PC-9 (cell line): Measurements from ENCODE around the gene NRXN2. TPM values are rescaled to one million over a fixed set of nuclear protein-coding genes. Genes with fewer than 3 reads are reported as not detected.

Source experiments
- BruUV-seq: library from RNA; stranded (reverse); fragments of 400-500 nt; replicated peaks from 2 replicates; lab custom pipeline; 2021; lab: Mats Ljungman, UMichigan
- CTCF ChIA-PET: fragments of 300-600 bp; sonication (Branson Sonifier 250); formaldehyde crosslinking; loops from one replicate; lab custom pipeline; 2022; ENCODE audit warnings: antibody characterized with exemption; lab: Charles Lee
- POLR2A ChIA-PET: fragments of 300-600 bp; sonication (Branson Sonifier 250); formaldehyde crosslinking; loops from one replicate; lab custom pipeline; 2022; ENCODE audit warnings: antibody characterized with exemption; ENCODE audit not compliant: unreplicated experiment; lab: Charles Lee
- DNase-seq, 2 experiments: peaks; one replicate each; pipeline versions ENCODE4 v3.0.0 to v3.0.0-alpha.2; 2015 to 2022; ENCODE audit warnings: mixed read lengths in 1 of 2
- H2AFZ ChIP-seq: fragments of 200-600 bp; sonication (generic); 2 replicates; pipeline ENCODE4 v1.8.1; 2017; ENCODE audit warnings: antibody characterized with exemption
- H3F3A ChIP-seq: fragments of 200-600 bp; sonication (generic); 2 replicates; pipeline ENCODE4 v1.8.1; 2017; ENCODE audit warnings: antibody characterized with exemption, mild to moderate bottlenecking, low read depth; ENCODE audit not compliant: insufficient read depth
- H3K27ac ChIP-seq: fragments of 200-600 bp; sonication (generic); 2 replicates; pipeline ENCODE4 v1.6.1; 2016; ENCODE audit warnings: mixed run types
- H3K27me3 ChIP-seq: fragments of 200-600 bp; sonication (generic); 2 replicates; pipeline ENCODE4 v1.6.1; 2016; ENCODE audit warnings: low read depth, mixed run types; ENCODE audit not compliant: insufficient read depth
- H3K36me3 ChIP-seq: fragments of 200-600 bp; sonication (generic); 2 replicates; pipeline ENCODE4 v1.6.1; 2016; ENCODE audit warnings: low read depth, mixed run types
- H3K4me1 ChIP-seq: fragments of 200-600 bp; sonication (generic); replicated peaks from 2 replicates; pipeline ENCODE4 v1.6.1; 2016; ENCODE audit warnings: mixed run types; ENCODE audit not compliant: insufficient read depth
- H3K4me2 ChIP-seq: fragments of 200-600 bp; sonication (generic); 2 replicates; pipeline ENCODE4 v1.6.1; 2017; ENCODE audit warnings: mixed run types
- H3K4me3 ChIP-seq: fragments of 200-600 bp; sonication (generic); 2 replicates; pipeline ENCODE4 v1.6.1; 2016; ENCODE audit warnings: mixed run types
- H3K79me2 ChIP-seq: fragments of 200-600 bp; sonication (generic); 2 replicates; pipeline ENCODE4 v1.6.1; 2017; ENCODE audit warnings: low read depth, mixed run types
- H3K9me2 ChIP-seq: fragments of 200-600 bp; sonication (generic); 2 replicates; pipeline ENCODE4 v1.8.1; 2017; ENCODE audit warnings: mild to moderate bottlenecking; ENCODE audit not compliant: insufficient read depth
- H3K9me3 ChIP-seq: fragments of 200-600 bp; sonication (generic); 2 replicates; pipeline ENCODE4 v1.8.1; 2016; ENCODE audit warnings: low read depth; ENCODE audit not compliant: insufficient read depth
- H4K20me1 ChIP-seq: fragments of 200-600 bp; sonication (generic); 2 replicates; pipeline ENCODE4 v1.8.1; 2017; ENCODE audit not compliant: insufficient read depth
- EZH2 ChIP-seq: fragments of 200-600 bp; sonication (generic); IDR thresholded peaks from 2 replicates; pipeline ENCODE4 v1.8.0; 2017; ENCODE audit warnings: antibody characterized with exemption, low read depth
- intact Hi-C: fragments of 100-400 bp; cut with micrococcal nuclease; formaldehyde crosslinking; loops from one replicate; pipeline ENCODE4 v1.10.0; 2022; ENCODE audit not compliant: unreplicated experiment
- total RNA-seq: library from RNA; stranded (reverse); gene quantifications from 2 replicates; pipeline ENCODE4 v1.2.3, GENCODE V29; 2021
- TF ChIP-seq, protein P1 (sequence below): fragments of 200-600 bp; sonication (generic); conservative IDR thresholded peaks from 2 replicates; pipeline ENCODE4 v1.6.1; 2017; ENCODE audit warnings: mixed run types, antibody characterized with exemption, mild to moderate bottlenecking, moderate library complexity

The NRXN2 gene
- total RNA-seq, 1 experiment from 2014 or later: not detected

- Histone ChIP-seq H3K36me3 (no peaks in the 10 kb centered on the region), H3K4me2 (no peak overlapping the region), H4K20me1 (no peaks in the 10 kb centered on the region), H3F3A (no peaks in the 10 kb centered on the region), H2AFZ (no peak overlapping the region), H3K27me3 (peaks cover 21% of the 10 kb centered on the region), H3K27ac (no peak overlapping the region), H3K4me3 (no peak overlapping the region), H3K9me2 (no peaks in the 10 kb centered on the region), H3K9me3 (peaks cover 8% of the 10 kb centered on the region; the same call in 1 of the 2 replicates), H3K79me2 (no peaks in the 10 kb centered on the region), H3K4me1 (peaks cover 8% of the 10 kb centered on the region)
- ChIA-PET CTCF (no interaction called here), POLR2A (interaction anchor here (0.6 kb wide), 1 partner anchor 910 kb away, joined by 8 read pairs; the partner anchor contains the start of gene MALAT1)
- TF ChIP-seq EZH2: no peak
- TF ChIP-seq, protein P1, sequence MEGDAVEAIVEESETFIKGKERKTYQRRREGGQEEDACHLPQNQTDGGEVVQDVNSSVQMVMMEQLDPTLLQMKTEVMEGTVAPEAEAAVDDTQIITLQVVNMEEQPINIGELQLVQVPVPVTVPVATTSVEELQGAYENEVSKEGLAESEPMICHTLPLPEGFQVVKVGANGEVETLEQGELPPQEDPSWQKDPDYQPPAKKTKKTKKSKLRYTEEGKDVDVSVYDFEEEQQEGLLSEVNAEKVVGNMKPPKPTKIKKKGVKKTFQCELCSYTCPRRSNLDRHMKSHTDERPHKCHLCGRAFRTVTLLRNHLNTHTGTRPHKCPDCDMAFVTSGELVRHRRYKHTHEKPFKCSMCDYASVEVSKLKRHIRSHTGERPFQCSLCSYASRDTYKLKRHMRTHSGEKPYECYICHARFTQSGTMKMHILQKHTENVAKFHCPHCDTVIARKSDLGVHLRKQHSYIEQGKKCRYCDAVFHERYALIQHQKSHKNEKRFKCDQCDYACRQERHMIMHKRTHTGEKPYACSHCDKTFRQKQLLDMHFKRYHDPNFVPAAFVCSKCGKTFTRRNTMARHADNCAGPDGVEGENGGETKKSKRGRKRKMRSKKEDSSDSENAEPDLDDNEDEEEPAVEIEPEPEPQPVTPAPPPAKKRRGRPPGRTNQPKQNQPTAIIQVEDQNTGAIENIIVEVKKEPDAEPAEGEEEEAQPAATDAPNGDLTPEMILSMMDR: no peak
- intact Hi-C loops: no loop called here
- BruUV-seq: no TSS peak
- no peak for DNase-seq
Measured at GRCh38 chr11:64588701-64589100, 134.3 kb downstream of the NRXN2 start.

DNA sequence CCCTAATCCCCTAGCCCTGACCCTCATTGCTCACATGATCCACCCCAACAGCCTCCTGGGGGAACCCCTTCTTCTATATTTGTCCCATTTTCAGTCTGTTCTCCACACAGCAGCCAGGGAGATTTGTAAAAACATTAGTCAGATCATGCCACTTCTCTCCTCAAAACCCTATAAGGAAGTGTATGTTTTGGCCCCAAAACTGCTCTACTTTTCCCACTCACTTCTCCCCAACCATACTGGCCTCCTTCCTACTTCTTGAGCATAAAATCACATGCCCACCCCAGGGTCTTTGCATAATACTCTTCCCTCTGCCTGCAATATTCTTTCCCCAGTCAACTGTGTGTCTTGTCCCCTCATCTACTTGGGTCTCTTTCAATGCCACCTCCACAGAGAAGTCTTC, 136.6 kb downstream of the NRXN2 start:
- intact Hi-C loops: no loop called here
- Histone ChIP-seq H3F3A (peaks cover 3% of the 10 kb centered on the region; the same call in 1 of the 2 replicates), H3K4me2 (no peak overlapping the region), H2AFZ (no peak overlapping the region), H3K4me3 (no peak overlapping the region), H3K9me3 (peaks cover 8% of the 10 kb centered on the region; the same call in 1 of the 2 replicates), H4K20me1 (no peaks in the 10 kb centered on the region), H3K79me2 (no peaks in the 10 kb centered on the region), H3K36me3 (no peaks in the 10 kb centered on the region), H3K27me3 (no peaks in the 10 kb centered on the region), H3K4me1 (peaks cover 24% of the 10 kb centered on the region), H3K27ac (no peak overlapping the region), H3K9me2 (no peaks in the 10 kb centered on the region)
- ChIA-PET POLR2A (no interaction called here), CTCF (no interaction called here)
- no TSS peak for BruUV-seq
- no peak for DNase-seq
- TF ChIP-seq, protein P1: no peak
- no peak for TF ChIP-seq EZH2

- no peak for TF ChIP-seq EZH2
- TF ChIP-seq, protein P1: no peak
- H3K4me2 ChIP-seq: no peak overlapping the region
- H3K36me3 ChIP-seq: no peaks in the 10 kb centered on the region
- intact Hi-C loops: no loop called here
- H3K9me2 ChIP-seq: no peaks in the 10 kb centered on the region
- H3K27ac ChIP-seq: no peak overlapping the region
- ChIA-PET CTCF (interaction anchor here (0.6 kb wide), 1 partner anchor 19 kb away, joined by 9 read pairs; no protein-coding TSS in a partner anchor), POLR2A (interaction anchor here (0.6 kb wide), 1 partner anchor 1569 kb away, joined by 3 read pairs; no protein-coding TSS in a partner anchor)
- no TSS peak for BruUV-seq
- H4K20me1 ChIP-seq: no peaks in the 10 kb centered on the region
- peaks cover 3% of the 10 kb centered on the region; the same call in 1 of the 2 replicates for H3F3A ChIP-seq
- no peak overlapping the region for H3K4me3 ChIP-seq
- no peak for DNase-seq
- peaks cover 8% of the 10 kb centered on the region; the same call in 1 of the 2 replicates for H3K9me3 ChIP-seq
- H2AFZ ChIP-seq: no peak overlapping the region
- H3K27me3 ChIP-seq: no peaks in the 10 kb centered on the region
- H3K79me2 ChIP-seq: no peaks in the 10 kb centered on the region
- peaks cover 24% of the 10 kb centered on the region for H3K4me1 ChIP-seq
Measured at GRCh38 chr11:64585150-64585549, 137.8 kb downstream of the NRXN2 start.
